A549 (cell line): ENCODE measurements around the gene ATG9A. TPM values are rescaled to one million over a fixed set of nuclear protein-coding genes. Genes with fewer than 3 reads are reported as not detected.
A peak's percentile ranks its signal among the peaks of the same experiment; 100 is the strongest.

ENCODE experiments used
- ATAC-seq, 2 experiments: fragments of 200-7000 bp in 1 of 2; fragments of >200 bp in 1 of 2; cut with Nextera tagmentation in 1 of 2; cut with Tn5 transposase in 1 of 2; 3 replicates each; pipeline versions ENCODE4 v1.8.0 to v1.9.1; 2018 to 2020; ENCODE audit warnings: mild to moderate bottlenecking in 1 of 2, moderate library complexity in 1 of 2
- CTCF ChIA-PET: fragments of 300-600 bp; sonication (Branson Sonifier 250); formaldehyde crosslinking; extraction: SDS; loops from one replicate; lab custom pipeline; 2021; ENCODE audit warnings: antibody characterized with exemption, inconsistent platforms; lab: Yijun Ruan, JAX
- POLR2A ChIA-PET: fragments of 350-600 bp; formaldehyde crosslinking; extraction: SDS; loops from one replicate; lab custom pipeline; 2021; ENCODE audit warnings: antibody characterized with exemption, inconsistent platforms; lab: Yijun Ruan, JAX
- DNase-seq, 2 experiments: peaks; one replicate each; pipeline versions ENCODE4 v3.0.0 to v3.0.0-alpha.2; 2011 to 2016; ENCODE audit warnings: low read depth in 1 of 2, low spot score in 1 of 2
- FAIRE-seq: peaks from 2 replicates; lab custom pipeline; 2011; peaks lifted over from hg19 to GRCh38; lab: Jason Lieb, UNC
- H3K27ac ChIP-seq, 2 experiments: fragments of >200 bp; sonication (Bioruptor Twin); formaldehyde crosslinking; 3 replicates each; pipeline ENCODE4 v1.5.1; 2016 to 2017
- H3K4me1 ChIP-seq: fragments of >200 bp; sonication (Bioruptor Twin); formaldehyde crosslinking; 3 replicates; pipeline ENCODE4 v1.6.1; 2016
- H3K4me2 ChIP-seq: fragments of >200 bp; sonication (Bioruptor Twin); formaldehyde crosslinking; 3 replicates; pipeline ENCODE4 v1.6.1; 2016
- H3K4me3 ChIP-seq: fragments of >200 bp; sonication (Bioruptor Twin); formaldehyde crosslinking; 3 replicates; pipeline ENCODE4 v1.5.1; 2016
- H3K9me3 ChIP-seq: fragments of >200 bp; sonication (Bioruptor Twin); formaldehyde crosslinking; 3 replicates; pipeline ENCODE4 v1.6.1; 2016
- BHLHE40 ChIP-seq: IDR thresholded peaks from 2 replicates; pipeline ENCODE4 v1.6.1; 2012; ENCODE audit warnings: low read depth, low read length, inconsistent platforms
- CEBPB ChIP-seq, 2 experiments: fragments of >200 bp in 1 of 2; sonication (Bioruptor Twin) in 1 of 2; formaldehyde crosslinking in 1 of 2; IDR thresholded peaks; 2 replicates each; pipeline ENCODE4 v1.6.1; 2012 to 2016
- CHD4 ChIP-seq: fragments of 200-600 bp; sonication (generic); IDR thresholded peaks from 2 replicates; pipeline ENCODE4 v1.6.1; 2016; ENCODE audit warnings: antibody characterized with exemption, mild to moderate bottlenecking, borderline replicate concordance
- EHF ChIP-seq: fragments of 250-450 bp; sonication (Bioruptor Pico); IDR thresholded peaks from 2 replicates; pipeline ENCODE4 v1.5.0; 2020; ENCODE audit warnings: mild to moderate bottlenecking
- ESRRA ChIP-seq: fragments of 150-350 bp; IDR thresholded peaks from 2 replicates; pipeline ENCODE4 v1.6.1; 2014; ENCODE audit warnings: mild to moderate bottlenecking, low read length, borderline replicate concordance
- FOSB ChIP-seq: fragments of 250-450 bp; sonication (Bioruptor Pico); IDR thresholded peaks from 2 replicates; pipeline ENCODE4 v1.5.0; 2020; ENCODE audit warnings: mild to moderate bottlenecking, moderate library complexity
- FOSL2 ChIP-seq, 2 experiments: fragments of 450-650 bp in 1 of 2; fragments of >200 bp in 1 of 2; sonication (Bioruptor Twin) in 1 of 2; formaldehyde crosslinking; IDR thresholded peaks; 2 replicates each; pipeline versions ENCODE4 v1.5.0 to v1.6.1; 2016 to 2020; ENCODE audit warnings: mild to moderate bottlenecking in 1 of 2, moderate library complexity in 1 of 2
- FOXS1 ChIP-seq: fragments of 250-450 bp; sonication (Bioruptor Pico); IDR thresholded peaks from 2 replicates; pipeline ENCODE4 v1.5.0; 2020; ENCODE audit warnings: mild to moderate bottlenecking, moderate library complexity
- GATA3 ChIP-seq: IDR thresholded peaks from 2 replicates; pipeline ENCODE4 v1.6.1; 2012; ENCODE audit warnings: borderline replicate concordance
- HDAC2 ChIP-seq: fragments of 200-600 bp; sonication (generic); IDR thresholded peaks from 2 replicates; pipeline ENCODE4 v1.6.1; 2016
- HEYL ChIP-seq: fragments of 250-450 bp; sonication (Bioruptor Pico); IDR thresholded peaks from 2 replicates; pipeline ENCODE4 v1.8.0; 2021; ENCODE audit warnings: mild to moderate bottlenecking, moderate library complexity
- HOXA7 ChIP-seq: fragments of 250-450 bp; sonication (Bioruptor Pico); IDR thresholded peaks from 2 replicates; pipeline ENCODE4 v1.5.0; 2020; ENCODE audit warnings: mild to moderate bottlenecking, moderate library complexity
- HOXB13 ChIP-seq: fragments of 250-450 bp; sonication (Bioruptor Pico); IDR thresholded peaks from 2 replicates; pipeline ENCODE4 v1.5.0; 2020; ENCODE audit warnings: low read depth, mild to moderate bottlenecking, moderate library complexity
- HOXB5 ChIP-seq: fragments of 250-450 bp; sonication (Bioruptor Pico); IDR thresholded peaks from 2 replicates; pipeline ENCODE4 v1.5.0; 2020; ENCODE audit warnings: mild to moderate bottlenecking, moderate library complexity
- JUNB ChIP-seq: fragments of >200 bp; sonication (Bioruptor Twin); formaldehyde crosslinking; IDR thresholded peaks from 2 replicates; pipeline ENCODE4 v1.6.1; 2016
- KDM5A ChIP-seq: fragments of 200-600 bp; sonication (generic); IDR thresholded peaks from 2 replicates; pipeline ENCODE4 v1.6.1; 2016; ENCODE audit warnings: antibody characterized with exemption, mild to moderate bottlenecking
- MAFK ChIP-seq: fragments of 450-650 bp; IDR thresholded peaks from 2 replicates; pipeline ENCODE4 v1.6.1; 2014; ENCODE audit not compliant: partially characterized antibody
- NFE2L2 ChIP-seq: fragments of 150-350 bp; conservative IDR thresholded peaks from 2 replicates; pipeline ENCODE4 v1.6.1; 2014; ENCODE audit warnings: low read length
- NPAS2 ChIP-seq: fragments of 250-450 bp; sonication (Bioruptor Pico); IDR thresholded peaks from 2 replicates; pipeline ENCODE4 v1.8.0; 2022; ENCODE audit warnings: mild to moderate bottlenecking, moderate library complexity, borderline replicate concordance
- NR3C1 ChIP-seq: fragments of >200 bp; sonication (Bioruptor Twin); formaldehyde crosslinking; IDR thresholded peaks from 3 replicates; pipeline ENCODE4 v1.6.1; 2017
- POLR2A ChIP-seq: IDR thresholded peaks from 2 replicates; pipeline ENCODE4 v1.6.1; 2012; ENCODE audit warnings: mild to moderate bottlenecking, low read length
- RAD21 ChIP-seq, 2 experiments: fragments of >200 bp in 1 of 2; sonication (Bioruptor Twin) in 1 of 2; formaldehyde crosslinking in 1 of 2; IDR thresholded peaks in 1 of 2; conservative IDR thresholded peaks in 1 of 2; 2 replicates in 1 of 2; 3 replicates in 1 of 2; pipeline ENCODE4 v1.6.1; 2012 to 2018; ENCODE audit warnings: inconsistent platforms in 1 of 2
- SMC3 ChIP-seq: fragments of >200 bp; sonication (Bioruptor Twin); formaldehyde crosslinking; IDR thresholded peaks from 3 replicates; pipeline ENCODE4 v1.6.1; 2018; ENCODE audit warnings: inconsistent platforms
- TFCP2L1 ChIP-seq: fragments of 250-450 bp; sonication (Bioruptor Pico); IDR thresholded peaks from 2 replicates; pipeline ENCODE4 v1.5.0; 2021; ENCODE audit warnings: mild to moderate bottlenecking
- TP53 ChIP-seq: fragments of 250-450 bp; sonication (Bioruptor Pico); IDR thresholded peaks from 2 replicates; pipeline ENCODE4 v1.5.0; 2021; ENCODE audit warnings: mild to moderate bottlenecking, moderate library complexity
- ZFP36 ChIP-seq: fragments of 450-650 bp; IDR thresholded peaks from 2 replicates; pipeline ENCODE4 v1.6.1; 2014; ENCODE audit warnings: borderline replicate concordance; ENCODE audit not compliant: partially characterized antibody
- ZNF302 ChIP-seq: fragments of 250-450 bp; sonication (Bioruptor Pico); IDR thresholded peaks from 2 replicates; pipeline ENCODE4 v1.9.0; 2021; ENCODE audit warnings: inconsistent platforms, mild to moderate bottlenecking, moderate library complexity
- WGBS: methylation state at CpG from one replicate; pipeline ENCODE4 v1.1.6; 2017; ENCODE audit errors: missing lambda C conversion rate; 5-methylcytosine and 5-hydroxymethylcytosine counted together
- polyA plus RNA-seq, 4 experiments: library from polyadenylated mRNA; depleted of rRNA in 3 of 4; stranded (reverse); fragments of >200 nt; fragmentation: RNase III in 1 of 4; extraction: RNeasy Plus Mini Kit Qiagen cat#74134 plus additional on column Dnase treatment in 1 of 4; gene quantifications; 2 replicates in 3 of 4; 3 replicates in 1 of 4; pipeline ENCODE4 v1.2.3, GENCODE V29; 2011 to 2017
- TF ChIP-seq, protein P1 (sequence below): IDR thresholded peaks from 2 replicates; pipeline ENCODE4 v1.6.1; 2012; ENCODE audit warnings: low read depth, borderline replicate concordance
- TF ChIP-seq, protein P2 (sequence below): fragments of 250-450 bp; sonication (Bioruptor Pico); IDR thresholded peaks from 2 replicates; pipeline ENCODE4 v1.5.0; 2021; ENCODE audit warnings: mild to moderate bottlenecking, moderate library complexity, borderline replicate concordance

Gene ATG9A
- polyA plus RNA-seq, 2 of the 4 experiments (the other 2 are of a cell fraction) = 41.9 to 75.2 TPM

DNA sequence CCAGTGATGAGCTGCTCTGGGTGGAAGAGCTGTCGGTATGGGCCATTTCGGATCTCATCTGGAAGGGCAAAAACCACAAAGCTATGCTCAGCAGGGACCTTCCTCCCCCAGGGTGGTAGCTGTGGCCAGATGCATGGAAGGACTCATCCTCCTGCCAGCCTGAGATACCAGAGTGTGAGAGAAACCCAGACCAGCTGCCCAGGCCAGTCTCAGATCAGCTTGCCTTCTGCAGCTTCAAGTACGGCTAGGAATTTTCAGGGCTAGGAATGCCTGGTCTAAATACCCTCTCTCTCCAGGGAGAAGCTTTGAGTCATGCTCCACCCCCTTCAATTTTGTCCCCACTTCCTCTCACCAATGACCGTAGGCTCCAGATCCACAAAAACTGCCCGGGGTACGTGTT lies 22.2 kb upstream of the ATG9A start:
- DNase-seq (no peak), ATAC-seq (no peak), FAIRE-seq (no peak)
- ChIA-PET POLR2A (interaction anchor here (1.3 to 4.5 kb wide), 4 partner anchors 22 to 43 kb away, joined by 4 to 65 read pairs (median 14); partner anchors contain the start of genes ANKZF1, ATG9A and DNAJB2), CTCF (interaction anchor here (0.6 to 12.6 kb wide), 6 partner anchors 22 to 81 kb away, joined by 3 to 241 read pairs (median 4); partner anchors contain the start of genes ANKZF1, ATG9A, CNPPD1 and DNAJB2)
- peak overlapping the region; percentile 90; a peak in 5 of 6 replicates for H3K27ac ChIP-seq
- no peaks in the 10 kb centered on the region for H3K9me3 ChIP-seq
- peak overlapping the region; percentile 71 for H3K4me3 ChIP-seq
- H3K4me1 ChIP-seq = peaks cover 61% of the 10 kb centered on the region
- H3K4me2 ChIP-seq = peak overlapping the region; percentile 96
- TF ChIP-seq CEBPB (IDR thresholded peaks at IDR 0.05) (no peak), ZNF302 (CRISPR knock-in tag) (no peak), BHLHE40 (no peak), NFE2L2 (no peak), FOXS1 (CRISPR knock-in tag) (no peak), ZFP36 (no peak), EHF (CRISPR knock-in tag) (no peak), HEYL (CRISPR knock-in tag) (no peak), KDM5A (no peak), POLR2A (no peak), FOSB (CRISPR knock-in tag) (no peak), CHD4 (no peak)
- TF ChIP-seq, protein P1, sequence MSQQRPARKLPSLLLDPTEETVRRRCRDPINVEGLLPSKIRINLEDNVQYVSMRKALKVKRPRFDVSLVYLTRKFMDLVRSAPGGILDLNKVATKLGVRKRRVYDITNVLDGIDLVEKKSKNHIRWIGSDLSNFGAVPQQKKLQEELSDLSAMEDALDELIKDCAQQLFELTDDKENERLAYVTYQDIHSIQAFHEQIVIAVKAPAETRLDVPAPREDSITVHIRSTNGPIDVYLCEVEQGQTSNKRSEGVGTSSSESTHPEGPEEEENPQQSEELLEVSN = no peak
- 78% methylated on average over 6 of the region's 6 CpGs for WGBS

DNA sequence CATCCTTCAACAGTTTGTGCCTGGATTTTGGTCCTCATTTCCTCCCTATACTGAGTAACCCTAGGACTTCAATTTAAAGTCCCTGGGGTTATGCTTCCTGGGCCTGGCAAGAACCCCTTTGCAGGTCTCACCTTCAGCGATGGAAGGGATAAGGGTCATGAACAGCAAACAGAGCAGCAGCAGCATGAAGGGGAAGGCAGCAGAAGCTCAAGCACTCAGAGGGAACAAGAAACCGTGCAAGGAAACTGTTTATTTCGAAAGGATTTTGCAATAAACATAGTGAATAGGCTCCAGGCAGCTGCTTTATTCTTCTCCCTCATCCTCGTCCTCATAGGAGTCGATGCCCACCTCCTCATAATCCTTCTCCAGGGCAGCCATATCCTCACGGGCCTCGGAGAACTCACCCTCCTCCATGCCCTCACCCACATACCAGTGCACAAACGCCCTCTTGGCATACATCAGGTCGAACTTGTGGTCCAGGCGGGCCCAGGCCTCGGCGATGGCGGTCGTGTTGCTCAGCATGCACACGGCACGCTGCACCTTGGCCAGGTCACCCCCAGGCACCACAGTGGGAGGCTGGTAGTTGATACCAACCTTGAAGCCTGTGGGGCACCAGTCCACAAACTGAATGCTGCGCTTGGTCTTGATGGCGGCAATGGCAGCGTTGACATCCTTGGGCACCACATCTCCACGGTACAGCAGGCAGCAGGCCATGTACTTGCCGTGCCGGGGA lies 20.8 kb upstream of the ATG9A start:
- CTCF ChIA-PET = interaction anchor here (0.7 to 12.6 kb wide), 6 partner anchors 8 to 79 kb away, joined by 3 to 241 read pairs (median 4); partner anchors contain the start of genes CNPPD1 and DNAJB2
- H3K4me2 ChIP-seq = peak overlapping the region; percentile 96
- DNase-seq = no peak
- H3K4me3 ChIP-seq = peak overlapping the region; percentile 25; the same call in 2 of the 3 replicates
- H3K4me1 ChIP-seq = peaks cover 67% of the 10 kb centered on the region
- FAIRE-seq = no peak
- POLR2A ChIA-PET = interaction anchor here (1.2 to 3.1 kb wide), 7 partner anchors 20 to 45 kb away, joined by 5 to 34 read pairs (median 19); partner anchors contain the start of genes ABCB6, ANKZF1, ATG9A and DNAJB2
- no peak for ATAC-seq
- no peaks in the 10 kb centered on the region for H3K9me3 ChIP-seq
- TF ChIP-seq MAFK (no peak), GATA3 (0 out of 2 replicates have a peak, but pooled peaks have one; percentile 11), TFCP2L1 (CRISPR knock-in tag) (no peak)
- TF ChIP-seq, all 56 proteins: peak for 1
- H3K27ac ChIP-seq = peak overlapping the region; percentile 90
- WGBS = 64% methylated on average over 19 of the region's 22 CpGs

DNA sequence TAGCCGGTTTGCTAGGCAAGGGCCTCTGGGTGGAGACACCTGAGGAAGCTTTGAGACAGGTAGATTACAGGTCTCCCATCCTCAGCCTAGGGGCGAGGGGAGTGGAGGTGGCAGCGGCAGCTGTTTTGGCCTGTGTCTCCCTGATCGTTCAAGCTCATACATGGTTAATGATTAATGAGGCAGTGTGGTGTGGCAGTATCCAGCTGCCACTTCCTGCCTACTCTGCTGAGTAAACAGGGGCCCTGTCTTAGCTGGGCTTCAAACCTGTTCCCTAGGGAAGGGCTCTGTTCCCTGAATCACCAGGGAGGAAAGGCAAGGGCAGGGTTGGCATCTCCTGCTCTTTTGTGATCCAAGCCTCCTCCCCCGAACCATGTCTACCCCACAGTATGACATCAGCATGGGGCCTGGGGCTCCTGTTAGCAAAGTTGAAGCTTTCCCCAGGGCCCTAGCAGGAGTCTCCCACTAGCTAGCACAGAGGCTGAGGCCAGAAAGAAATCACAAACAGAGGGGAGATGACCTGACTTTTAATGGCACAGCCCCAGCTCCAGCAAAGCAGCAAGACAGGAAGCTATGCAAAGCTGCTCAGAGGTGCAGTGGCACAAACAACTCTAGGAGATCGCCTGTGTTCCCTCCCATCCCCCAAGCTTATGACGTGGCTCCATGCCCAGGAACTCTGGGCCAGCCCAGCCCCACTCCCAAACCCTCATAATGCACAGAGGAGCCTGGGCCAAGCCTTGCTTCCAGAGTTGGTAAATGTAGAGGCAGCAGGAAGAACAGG lies 20.0 kb upstream of the ATG9A start:
- POLR2A ChIA-PET = interaction anchor here (0.9 to 3.1 kb wide), 9 partner anchors 9 to 78 kb away, joined by 3 to 34 read pairs (median 10); partner anchors contain the start of genes ABCB6, ANKZF1, ATG9A and DNAJB2
- FAIRE-seq = no peak
- peak; percentile 55 to 93 for DNase-seq
- ATAC-seq = peak; percentile 51 to 58
- Histone ChIP-seq H3K4me1 (peaks cover 66% of the 10 kb centered on the region), H3K4me2 (peak overlapping the region; percentile 96), H3K27ac (peak overlapping the region; percentile 90), H3K4me3 (peak overlapping the region; percentile 27; the same call in 2 of the 3 replicates), H3K9me3 (no peaks in the 10 kb centered on the region)
- WGBS = 0% methylated on average over 7 of the region's 7 CpGs
- CTCF ChIA-PET = interaction anchor here (0.7 to 12.6 kb wide), 9 partner anchors 9 to 78 kb away, joined by 3 to 241 read pairs (median 4); partner anchors contain the start of genes CNPPD1 and DNAJB2
- no peak for TF ChIP-seq FOSL2 (IDR thresholded peaks at IDR 0.05)
- 0 out of 2 replicates have a peak, but pooled peaks have one; percentile 29 for TF ChIP-seq FOSL2 (CRISPR knock-in tag; IDR thresholded peaks at IDR 0.05)
- no peak for TF ChIP-seq NR3C1
- peak; percentile 66; the same call in 1 of the 2 replicates for TF ChIP-seq FOSB (CRISPR knock-in tag)
- no peak for TF ChIP-seq HOXB13 (CRISPR knock-in tag)
- no peak for TF ChIP-seq FOXS1 (CRISPR knock-in tag)
- TF ChIP-seq HOXA7 = peak; percentile 69; the same call in 1 of the 2 replicates
- TF ChIP-seq NPAS2 (CRISPR knock-in tag) = no peak
- TF ChIP-seq JUNB = peak; percentile 41
- TF ChIP-seq HDAC2 = no peak
- TF ChIP-seq CHD4 = no peak
- TF ChIP-seq HOXB5 (CRISPR knock-in tag) = no peak
- no peak for TF ChIP-seq NFE2L2
- peak; percentile 35 for TF ChIP-seq MAFK
- peak in 1 of 2 experiments; percentile 27; a peak in 2 of 5 replicates for TF ChIP-seq RAD21 (conservative IDR thresholded peaks at IDR 0.05 in 1 of 2, IDR thresholded peaks at IDR 0.05 in 1 of 2)
- TF ChIP-seq, protein P2, sequence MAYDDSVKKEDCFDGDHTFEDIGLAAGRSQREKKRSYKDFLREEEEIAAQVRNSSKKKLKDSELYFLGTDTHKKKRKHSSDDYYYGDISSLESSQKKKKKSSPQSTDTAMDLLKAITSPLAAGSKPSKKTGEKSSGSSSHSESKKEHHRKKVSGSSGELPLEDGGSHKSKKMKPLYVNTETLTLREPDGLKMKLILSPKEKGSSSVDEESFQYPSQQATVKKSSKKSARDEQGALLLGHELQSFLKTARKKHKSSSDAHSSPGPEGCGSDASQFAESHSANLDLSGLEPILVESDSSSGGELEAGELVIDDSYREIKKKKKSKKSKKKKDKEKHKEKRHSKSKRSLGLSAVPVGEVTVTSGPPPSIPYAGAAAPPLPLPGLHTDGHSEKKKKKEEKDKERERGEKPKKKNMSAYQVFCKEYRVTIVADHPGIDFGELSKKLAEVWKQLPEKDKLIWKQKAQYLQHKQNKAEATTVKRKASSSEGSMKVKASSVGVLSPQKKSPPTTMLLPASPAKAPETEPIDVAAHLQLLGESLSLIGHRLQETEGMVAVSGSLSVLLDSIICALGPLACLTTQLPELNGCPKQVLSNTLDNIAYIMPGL (CRISPR knock-in tag) = no peak
- TF ChIP-seq TP53 (CRISPR knock-in tag) = no peak
- no peak for TF ChIP-seq POLR2A
- TF ChIP-seq SMC3 = no peak
- no peak for TF ChIP-seq ESRRA
